NB4 (cell line): ENCODE data around the gene PARP1.

ENCODE experiments used
- CTCF ChIP-seq: IDR thresholded peaks from one replicate; pipeline ENCODE4 v1.5.1; 2012; ENCODE audit warnings: low read depth, low read length
- MAX ChIP-seq: IDR thresholded peaks from 2 replicates; pipeline ENCODE4 v1.6.1; 2011; ENCODE audit warnings: low read depth, low read length
- MYC ChIP-seq: IDR thresholded peaks from 2 replicates; pipeline ENCODE4 v1.6.1; 2011; ENCODE audit warnings: low read depth, low read length
- POLR2A ChIP-seq: IDR thresholded peaks from 2 replicates; pipeline ENCODE4 v1.6.1; 2011; ENCODE audit warnings: mild to moderate bottlenecking; ENCODE audit not compliant: insufficient read length; ENCODE audit errors: extremely low read depth

- TF ChIP-seq CTCF (no peak), POLR2A (no peak), MAX (no peak), MYC (no peak)
Measured at GRCh38 chr1:226425431-226426031, 17.6 kb upstream of the PARP1 start.
